Esophagus squamous epithelium (tissue), 4 donors: ENCODE measurements around the gene TRIM26.

Source experiments
- POLR2A ChIP-seq, 4 donors: fragments of 450-650 bp; IDR thresholded peaks; one replicate each; pipeline ENCODE4 v1.6.1; 2017; ENCODE audit warnings: antibody characterized with exemption in 4 of 4, mild to moderate bottlenecking in 4 of 4, moderate library complexity in 3 of 4
- TF ChIP-seq, protein P1 (sequence below), 6 experiments: fragments of 450-650 bp in 4 of 6; fragments of 200-600 bp in 2 of 6; sonication (generic) in 2 of 6; IDR thresholded peaks; one replicate each; pipeline ENCODE4 v1.5.1; 2016 to 2019; ENCODE audit warnings: antibody characterized with exemption in 6 of 6, mild to moderate bottlenecking in 4 of 6, moderate library complexity in 4 of 6

DNA sequence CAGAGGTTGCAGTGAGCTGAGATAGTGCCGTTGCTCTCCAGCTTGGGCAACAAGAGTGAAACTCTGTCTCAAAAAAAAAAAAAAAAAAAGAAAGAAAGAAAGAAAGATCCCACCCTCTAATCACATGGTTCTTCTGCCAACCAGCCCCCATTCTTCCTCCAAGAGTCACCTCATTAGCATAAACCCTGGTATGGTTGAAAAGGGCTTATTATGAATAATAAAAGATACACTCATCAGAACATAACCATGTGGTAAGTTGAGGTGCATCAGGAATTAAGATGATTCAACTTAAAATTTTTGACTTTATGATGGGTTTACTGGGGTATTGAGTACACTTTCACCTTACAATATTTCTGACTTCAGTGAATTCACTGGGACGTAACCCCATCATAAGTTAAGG lies 78.1 kb downstream of the TRIM26 start:
- TF ChIP-seq, protein P1, sequence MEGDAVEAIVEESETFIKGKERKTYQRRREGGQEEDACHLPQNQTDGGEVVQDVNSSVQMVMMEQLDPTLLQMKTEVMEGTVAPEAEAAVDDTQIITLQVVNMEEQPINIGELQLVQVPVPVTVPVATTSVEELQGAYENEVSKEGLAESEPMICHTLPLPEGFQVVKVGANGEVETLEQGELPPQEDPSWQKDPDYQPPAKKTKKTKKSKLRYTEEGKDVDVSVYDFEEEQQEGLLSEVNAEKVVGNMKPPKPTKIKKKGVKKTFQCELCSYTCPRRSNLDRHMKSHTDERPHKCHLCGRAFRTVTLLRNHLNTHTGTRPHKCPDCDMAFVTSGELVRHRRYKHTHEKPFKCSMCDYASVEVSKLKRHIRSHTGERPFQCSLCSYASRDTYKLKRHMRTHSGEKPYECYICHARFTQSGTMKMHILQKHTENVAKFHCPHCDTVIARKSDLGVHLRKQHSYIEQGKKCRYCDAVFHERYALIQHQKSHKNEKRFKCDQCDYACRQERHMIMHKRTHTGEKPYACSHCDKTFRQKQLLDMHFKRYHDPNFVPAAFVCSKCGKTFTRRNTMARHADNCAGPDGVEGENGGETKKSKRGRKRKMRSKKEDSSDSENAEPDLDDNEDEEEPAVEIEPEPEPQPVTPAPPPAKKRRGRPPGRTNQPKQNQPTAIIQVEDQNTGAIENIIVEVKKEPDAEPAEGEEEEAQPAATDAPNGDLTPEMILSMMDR (IDR thresholded peaks at IDR 0.05) = no peak
- no peak for TF ChIP-seq POLR2A (IDR thresholded peaks at IDR 0.05)
